HepG2 (cell line): ENCODE measurements around the gene NDUFS4. TPM values are rescaled to one million over a fixed set of nuclear protein-coding genes. Genes with fewer than 3 reads are reported as not detected.
A peak's percentile ranks its signal among the peaks of the same experiment; 100 is the strongest.

Experiments
- ARNT ChIP-seq: fragments of 450-650 bp; IDR thresholded peaks from 2 replicates; pipeline ENCODE4 v1.6.1; 2017
- ARNTL ChIP-seq: sonication (generic); formaldehyde crosslinking; IDR thresholded peaks from 2 replicates; pipeline ENCODE4 v1.4.0; 2020; ENCODE audit warnings: mild to moderate bottlenecking, missing genetic modification reagents
- CAMTA2 ChIP-seq: sonication (generic); formaldehyde crosslinking; IDR thresholded peaks from 2 replicates; pipeline ENCODE4 v1.4.0; 2020; ENCODE audit warnings: mild to moderate bottlenecking, missing genetic modification reagents, borderline replicate concordance
- ETS1 ChIP-seq: sonication (generic); formaldehyde crosslinking; IDR thresholded peaks from 2 replicates; pipeline ENCODE4 v1.4.0; 2020; ENCODE audit warnings: missing genetic modification reagents
- FOXM1 ChIP-seq: sonication (generic); formaldehyde crosslinking; IDR thresholded peaks from 2 replicates; pipeline ENCODE4 v1.5.0; 2020; ENCODE audit warnings: missing genetic modification reagents
- GABPA ChIP-seq, 2 experiments: IDR thresholded peaks; 2 replicates each; pipeline ENCODE4 v1.6.1; 2011 to 2016; ENCODE audit warnings: low read depth in 2 of 2, low read length in 1 of 2, missing biosample characterization in 1 of 2, missing genetic modification characterization in 1 of 2
- IKZF1 ChIP-seq: fragments of 450-650 bp; IDR thresholded peaks from 2 replicates; pipeline ENCODE4 v1.7.1; 2016
- ISL2 ChIP-seq: sonication (generic); formaldehyde crosslinking; IDR thresholded peaks from 2 replicates; pipeline ENCODE4 v1.5.0; 2020; ENCODE audit warnings: missing genetic modification reagents
- KAT2B ChIP-seq: fragments of 150-350 bp; IDR thresholded peaks from 2 replicates; pipeline ENCODE4 v1.6.1; 2014; ENCODE audit warnings: low read depth, low read length, borderline replicate concordance
- NKX3-1 ChIP-seq: sonication (generic); formaldehyde crosslinking; IDR thresholded peaks from 2 replicates; pipeline ENCODE4 v1.5.0; 2020; ENCODE audit warnings: missing genetic modification reagents
- SMARCC2 ChIP-seq: fragments of 450-650 bp; IDR thresholded peaks from 2 replicates; pipeline ENCODE4 v1.6.1; 2017; ENCODE audit warnings: antibody characterized with exemption, mild to moderate bottlenecking
- SP1 ChIP-seq, 2 experiments: fragments of 450-650 bp in 1 of 2; sonication (generic) in 1 of 2; formaldehyde crosslinking in 1 of 2; IDR thresholded peaks; 2 replicates each; pipeline versions ENCODE4 v1.4.0 to v1.6.1; 2016 to 2020; ENCODE audit warnings: missing genetic modification reagents in 1 of 2
- TEF ChIP-seq: sonication (generic); formaldehyde crosslinking; IDR thresholded peaks from 2 replicates; pipeline ENCODE4 v1.5.0; 2020; ENCODE audit warnings: missing genetic modification reagents
- UBTF ChIP-seq: sonication (generic); formaldehyde crosslinking; IDR thresholded peaks from 2 replicates; pipeline ENCODE4 v1.4.0; 2020; ENCODE audit warnings: mild to moderate bottlenecking, missing genetic modification reagents
- ZBTB21 ChIP-seq: sonication (generic); formaldehyde crosslinking; IDR thresholded peaks from 2 replicates; pipeline ENCODE4 v1.4.0; 2020; ENCODE audit warnings: missing genetic modification reagents
- ZFP37 ChIP-seq: sonication (generic); formaldehyde crosslinking; IDR thresholded peaks from 2 replicates; pipeline ENCODE4 v1.4.0; 2020; ENCODE audit warnings: missing genetic modification reagents, borderline replicate concordance
- ZNF253 ChIP-seq: sonication (generic); formaldehyde crosslinking; IDR thresholded peaks from 2 replicates; pipeline ENCODE4 v1.8.0; 2022; ENCODE audit warnings: mild to moderate bottlenecking, missing genetic modification reagents, borderline replicate concordance
- ZNF274 ChIP-seq: sonication (generic); formaldehyde crosslinking; IDR thresholded peaks from 2 replicates; pipeline ENCODE4 v1.5.1; 2020; ENCODE audit warnings: mild to moderate bottlenecking, missing genetic modification reagents
- ZNF350 ChIP-seq: sonication (generic); formaldehyde crosslinking; IDR thresholded peaks from 2 replicates; pipeline ENCODE4 v1.4.0; 2020; ENCODE audit warnings: mild to moderate bottlenecking, low read depth, missing genetic modification reagents, borderline replicate concordance
- ZNF354B ChIP-seq: sonication (generic); formaldehyde crosslinking; IDR thresholded peaks from 2 replicates; pipeline ENCODE4 v1.8.0; 2022; ENCODE audit warnings: mild to moderate bottlenecking, missing genetic modification reagents
- ZNF460 ChIP-seq: sonication (generic); formaldehyde crosslinking; IDR thresholded peaks from 2 replicates; pipeline ENCODE4 v1.5.1; 2020; ENCODE audit warnings: missing genetic modification reagents, mild to moderate bottlenecking, borderline replicate concordance
- ZNF607 ChIP-seq: sonication (generic); formaldehyde crosslinking; IDR thresholded peaks from 2 replicates; pipeline ENCODE4 v1.5.1; 2020; ENCODE audit warnings: missing genetic modification reagents, mild to moderate bottlenecking, borderline replicate concordance
- ZNF737 ChIP-seq: sonication (generic); formaldehyde crosslinking; IDR thresholded peaks from 2 replicates; pipeline ENCODE4 v1.5.0; 2020; ENCODE audit warnings: missing genetic modification reagents, mild to moderate bottlenecking, borderline replicate concordance
- ZNF75D ChIP-seq: sonication (generic); formaldehyde crosslinking; IDR thresholded peaks from 2 replicates; pipeline ENCODE4 v1.8.1; 2023; ENCODE audit warnings: missing genetic modification reagents, mild to moderate bottlenecking, borderline replicate concordance
- ZNF773 ChIP-seq: sonication (generic); formaldehyde crosslinking; IDR thresholded peaks from 2 replicates; pipeline ENCODE4 v1.4.0; 2020; ENCODE audit warnings: missing genetic modification reagents, borderline replicate concordance
- ZNF781 ChIP-seq: sonication (generic); formaldehyde crosslinking; IDR thresholded peaks from 2 replicates; pipeline ENCODE4 v1.5.1; 2020; ENCODE audit warnings: borderline replicate concordance, mild to moderate bottlenecking, missing genetic modification reagents; ENCODE audit errors: not compliant biosample characterization
- ZNF850 ChIP-seq: sonication (generic); formaldehyde crosslinking; conservative IDR thresholded peaks from 2 replicates; pipeline ENCODE4 v1.9.0; 2021; ENCODE audit warnings: mild to moderate bottlenecking, missing genetic modification reagents
- polyA plus RNA-seq, 8 experiments: library from polyadenylated mRNA; depleted of rRNA in 3 of 8; stranded (reverse) in 7 of 8; unstranded in 1 of 8; fragments of >200 nt; fragmentation: Illumina TruSeq in 4 of 8; extraction: Trizol in 4 of 8; gene quantifications; 2 replicates each; pipeline versions ENCODE4 v1.2.1 to v1.2.3, GENCODE V29; 2011 to 2016; ENCODE audit warnings: low read depth in 4 of 8, missing spikeins in 1 of 8, mixed read lengths in 1 of 8; ENCODE audit not compliant: insufficient read depth in 1 of 8
- total RNA-seq, 5 experiments: library from RNA; depleted of rRNA; stranded (reverse); fragments of >200 nt; fragmentation: Illumina TruSeq; extraction: Trizol; gene quantifications; 2 replicates each; pipeline ENCODE4 v1.2.3, GENCODE V29; 2016; ENCODE audit warnings: low read depth in 1 of 5

Gene NDUFS4
- total and polyA plus RNA-seq, 2 of the 13 experiments (the other 11 are each of a cell fraction or from before 2014, with no cell fraction given): 121 to 126 TPM

GRCh38 chr5:53560506-53561191, at the start of gene NDUFS4 (continued):
- TF ChIP-seq UBTF (CRISPR knock-in tag): peak; percentile 71; the same call in 1 of the 2 replicates
- TF ChIP-seq ZNF737 (CRISPR knock-in tag): no peak
- TF ChIP-seq ZNF850: no peak
- TF ChIP-seq CAMTA2 (CRISPR knock-in tag): no peak
- peak; percentile 58; the same call in 1 of the 2 replicates for TF ChIP-seq ARNTL
- no peak for TF ChIP-seq KAT2B
- TF ChIP-seq ZNF781 (CRISPR knock-in tag): peak; percentile 94
- TF ChIP-seq ZNF460: no peak
- no peak for TF ChIP-seq FOXM1 (CRISPR knock-in tag)
- TF ChIP-seq ZNF354B (CRISPR knock-in tag): no peak
- peak; percentile 53 for TF ChIP-seq ISL2 (CRISPR knock-in tag)
- no peak for TF ChIP-seq SP1 (IDR thresholded peaks at IDR 0.05)
- peak; percentile 51; the same call in 1 of the 2 replicates for TF ChIP-seq SP1 (CRISPR knock-in tag; IDR thresholded peaks at IDR 0.05)
- TF ChIP-seq ZNF350 (CRISPR knock-in tag): peak; percentile 85
- no peak for TF ChIP-seq ZFP37
- TF ChIP-seq ZBTB21 (CRISPR knock-in tag): peak; percentile 20; the same call in 1 of the 2 replicates
- TF ChIP-seq ZNF607 (CRISPR knock-in tag): 0 out of 2 replicates have a peak, but pooled peaks have one; percentile 49
- no peak for TF ChIP-seq IKZF1
- no peak for TF ChIP-seq NKX3-1 (CRISPR knock-in tag)
- no peak for TF ChIP-seq TEF (CRISPR knock-in tag)
- no peak for TF ChIP-seq SMARCC2
- TF ChIP-seq ZNF253: no peak
- no peak for TF ChIP-seq ETS1 (CRISPR knock-in tag)
- no peak for TF ChIP-seq ZNF75D
- no peak for TF ChIP-seq GABPA (IDR thresholded peaks at IDR 0.05; ENCODE audit: low read depth, low read length)
- peak; percentile 48; the same call in 1 of the 2 replicates for TF ChIP-seq GABPA (CRISPR knock-in tag; IDR thresholded peaks at IDR 0.05; ENCODE audit: low read depth)
- no peak for TF ChIP-seq ARNT
- peak; percentile 80 for TF ChIP-seq ZNF274 (CRISPR knock-in tag)
- TF ChIP-seq ZNF773: no peak
